Thyroid gland (tissue), 4 donors: ENCODE data around the gene PLEKHN1. TPM values are rescaled to one million over a fixed set of nuclear protein-coding genes. Genes with fewer than 3 reads are reported as not detected.

Experiments used
- DNase-seq, 2 donors: peaks; one replicate each; pipeline ENCODE4 v3.0.0-alpha.2; 2019
- H3K27ac ChIP-seq, 3 donors: fragments of 200-600 bp; sonication (generic); 1 replicate in 2 of 3; 2 replicates in 1 of 3; pipeline ENCODE4 v1.5.1; 2016 to 2019; ENCODE audit warnings: mild to moderate bottlenecking in 1 of 3, moderate library complexity in 1 of 3
- H3K27me3 ChIP-seq: fragments of 200-600 bp; sonication (generic); one replicate; pipeline ENCODE4 v1.5.1; 2019
- H3K36me3 ChIP-seq, 2 donors: fragments of 200-600 bp; sonication (generic); one replicate each; pipeline ENCODE4 v1.5.1; 2016 to 2019
- H3K4me1 ChIP-seq, 2 donors: fragments of 200-600 bp; sonication (generic); one replicate each; pipeline ENCODE4 v1.5.1; 2017 to 2019
- H3K4me3 ChIP-seq, 3 donors: fragments of 200-600 bp; sonication (generic); replicated peaks in 1 of 3; 1 replicate in 2 of 3; 2 replicates in 1 of 3; pipeline ENCODE4 v1.5.1; 2016; ENCODE audit warnings: mild to moderate bottlenecking in 1 of 3
- H3K9me3 ChIP-seq: fragments of 200-600 bp; sonication (generic); one replicate; pipeline ENCODE4 v1.5.1; 2017
- POLR2A ChIP-seq, 2 donors: fragments of 450-650 bp; IDR thresholded peaks; one replicate each; pipeline ENCODE4 v1.6.1; 2017; ENCODE audit warnings: antibody characterized with exemption in 2 of 2, mild to moderate bottlenecking in 2 of 2, moderate library complexity in 1 of 2
- WGBS, 2 donors: methylation state at CpG; one replicate each; pipeline ENCODE4 v1.1.5; 2017; 5-methylcytosine and 5-hydroxymethylcytosine counted together
- intact Hi-C: fragments of 100-400 bp; cut with DNase I; formaldehyde crosslinking; loops from one replicate; pipeline ENCODE4 v1.15.1; 2023
- total RNA-seq, 4 donors: library from RNA; depleted of rRNA; stranded (reverse); fragments of >200 nt; gene quantifications; one replicate each; pipeline ENCODE4 v1.2.3, GENCODE V29; 2016
- TF ChIP-seq, protein P1 (sequence below), 6 experiments: fragments of 200-600 bp in 3 of 6; fragments of 450-650 bp in 3 of 6; sonication (generic) in 3 of 6; IDR thresholded peaks; one replicate each; pipeline ENCODE4 v1.5.1; 2016 to 2019; ENCODE audit warnings: antibody characterized with exemption in 6 of 6, mild to moderate bottlenecking in 2 of 6, inconsistent platforms in 1 of 6, moderate library complexity in 1 of 6

PLEKHN1 gene
- total RNA-seq, 4 donors from 2014 or later: 0.25 to 0.27 TPM; not detected in 2

DNA sequence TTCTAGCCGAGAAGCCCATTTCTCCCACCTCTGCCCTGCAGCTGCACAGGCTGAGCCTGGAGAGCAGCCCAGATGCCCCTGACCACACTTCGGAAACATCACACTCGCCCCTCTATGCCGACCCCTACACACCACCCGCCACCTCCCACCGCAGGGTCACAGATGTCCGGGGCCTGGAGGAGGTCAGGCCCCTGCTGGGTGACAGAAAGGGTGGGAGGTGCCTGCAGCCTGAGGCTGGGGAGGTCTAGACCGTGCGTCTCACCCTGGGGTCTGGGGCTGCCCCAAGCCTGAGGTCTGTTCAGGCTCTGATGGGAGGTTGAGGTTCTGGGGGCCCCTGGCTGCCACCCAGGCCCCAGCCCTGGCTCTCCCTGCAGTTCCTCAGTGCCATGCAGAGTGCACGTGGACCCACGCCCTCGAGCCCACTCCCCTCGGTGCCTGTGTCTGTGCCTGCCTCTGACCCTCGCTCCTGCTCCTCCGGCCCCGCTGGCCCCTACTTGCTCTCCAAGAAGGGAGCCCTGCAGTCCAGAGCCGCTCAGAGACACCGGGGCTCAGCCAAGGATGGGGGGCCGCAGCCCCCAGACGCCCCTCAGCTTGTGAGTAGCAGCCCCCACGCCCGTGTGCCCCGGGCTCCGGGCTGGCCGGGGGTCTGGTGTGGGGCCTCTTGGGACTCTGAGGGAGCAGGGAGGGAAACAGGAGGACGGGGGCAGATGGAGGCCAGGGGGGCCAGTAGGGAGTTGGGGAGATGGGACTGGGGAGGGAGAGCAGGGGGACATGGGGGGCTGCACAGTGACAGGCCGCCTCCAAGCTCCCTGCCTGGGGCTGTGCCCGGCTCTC is 7.4 kb downstream of the PLEKHN1 start:
- H3K9me3 ChIP-seq: no peaks in the 10 kb centered on the region
- no peak for DNase-seq
- 86 to 89% methylated on average over 10 to 15 of the region's 28 CpGs for WGBS, 2 donors
- peaks cover 6% of the 10 kb centered on the region for H3K27me3 ChIP-seq
- H3K4me3 ChIP-seq: no peak overlapping the region
- TF ChIP-seq, protein P1, sequence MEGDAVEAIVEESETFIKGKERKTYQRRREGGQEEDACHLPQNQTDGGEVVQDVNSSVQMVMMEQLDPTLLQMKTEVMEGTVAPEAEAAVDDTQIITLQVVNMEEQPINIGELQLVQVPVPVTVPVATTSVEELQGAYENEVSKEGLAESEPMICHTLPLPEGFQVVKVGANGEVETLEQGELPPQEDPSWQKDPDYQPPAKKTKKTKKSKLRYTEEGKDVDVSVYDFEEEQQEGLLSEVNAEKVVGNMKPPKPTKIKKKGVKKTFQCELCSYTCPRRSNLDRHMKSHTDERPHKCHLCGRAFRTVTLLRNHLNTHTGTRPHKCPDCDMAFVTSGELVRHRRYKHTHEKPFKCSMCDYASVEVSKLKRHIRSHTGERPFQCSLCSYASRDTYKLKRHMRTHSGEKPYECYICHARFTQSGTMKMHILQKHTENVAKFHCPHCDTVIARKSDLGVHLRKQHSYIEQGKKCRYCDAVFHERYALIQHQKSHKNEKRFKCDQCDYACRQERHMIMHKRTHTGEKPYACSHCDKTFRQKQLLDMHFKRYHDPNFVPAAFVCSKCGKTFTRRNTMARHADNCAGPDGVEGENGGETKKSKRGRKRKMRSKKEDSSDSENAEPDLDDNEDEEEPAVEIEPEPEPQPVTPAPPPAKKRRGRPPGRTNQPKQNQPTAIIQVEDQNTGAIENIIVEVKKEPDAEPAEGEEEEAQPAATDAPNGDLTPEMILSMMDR (IDR thresholded peaks at IDR 0.05): no peak
- no peaks in the 10 kb centered on the region for H3K36me3 ChIP-seq
- no peak overlapping the region for H3K27ac ChIP-seq
- peaks cover 5 to 20% of the 10 kb centered on the region in 2 donors for H3K4me1 ChIP-seq
- intact Hi-C loops: loop anchor here (5.0 to 10.0 kb wide), 2 partner anchors 71 to 321 kb away; no protein-coding TSS in a partner anchor

DNA sequence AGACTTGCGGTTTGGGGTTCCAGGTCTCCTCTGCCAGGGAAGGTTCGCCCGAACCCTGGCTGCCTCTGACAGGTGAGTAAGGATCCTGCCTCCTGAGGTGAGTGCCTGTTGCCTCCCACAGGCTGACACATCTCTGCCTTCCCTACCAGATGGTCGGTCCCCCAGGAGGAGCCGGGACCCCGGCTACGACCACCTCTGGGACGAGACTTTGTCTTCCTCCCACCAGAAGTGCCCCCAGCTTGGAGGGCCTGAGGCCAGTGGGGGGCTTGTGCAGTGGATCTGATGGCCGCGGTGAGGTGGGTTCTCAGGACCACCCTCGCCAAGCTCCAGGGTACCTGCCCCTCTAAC is 8.0 kb downstream of the PLEKHN1 start:
- no peak for TF ChIP-seq POLR2A (IDR thresholded peaks at IDR 0.05)
- TF ChIP-seq, protein P1 (IDR thresholded peaks at IDR 0.05): no peak
- H3K9me3 ChIP-seq: no peaks in the 10 kb centered on the region
- intact Hi-C loops: loop anchor here (5.0 to 10.0 kb wide), 2 partner anchors 72 to 321 kb away; no protein-coding TSS in a partner anchor
- no peak overlapping the region for H3K27ac ChIP-seq
- peaks cover 5 to 20% of the 10 kb centered on the region in 2 donors for H3K4me1 ChIP-seq
- no peak for DNase-seq
- H3K4me3 ChIP-seq: no peak overlapping the region
- WGBS, 2 donors: 73 to 96% methylated on average over 6 to 11 of the region's 11 CpGs
- H3K27me3 ChIP-seq: peaks cover 6% of the 10 kb centered on the region
- no peaks in the 10 kb centered on the region for H3K36me3 ChIP-seq

DNA sequence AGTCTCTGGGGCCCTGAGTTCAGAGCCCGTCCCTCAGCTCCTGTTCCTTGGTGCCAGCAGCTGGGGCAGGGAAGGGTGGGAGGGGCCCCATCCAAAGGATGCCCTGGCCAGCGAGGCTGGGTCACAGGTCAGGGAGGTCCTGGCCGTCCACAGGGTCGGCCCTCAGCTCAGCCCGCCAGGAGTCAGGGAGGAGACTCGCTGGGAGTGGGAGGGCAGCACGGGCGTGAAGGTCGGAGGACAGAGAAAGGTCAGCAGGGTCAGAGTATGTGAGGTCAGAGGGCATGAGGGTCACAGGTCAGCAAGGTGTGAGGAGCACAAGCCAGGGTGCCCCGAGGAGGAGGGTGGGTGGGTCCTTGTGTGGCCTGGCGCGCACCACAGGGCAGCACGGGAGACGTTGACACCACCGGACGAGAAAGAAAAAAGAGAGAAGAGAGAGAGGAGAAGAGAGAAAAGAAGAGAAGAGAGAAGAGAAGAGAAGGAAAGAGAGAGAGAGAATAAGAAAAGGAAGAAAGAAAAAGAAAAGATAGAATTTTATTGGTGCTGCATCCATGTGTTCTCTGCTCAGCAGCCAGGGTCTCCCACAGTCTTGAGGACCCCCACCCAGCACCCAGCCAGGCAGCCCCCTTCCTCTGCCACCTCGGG is 8.5 kb downstream of the PLEKHN1 start:
- intact Hi-C loops: loop anchor here (5.0 to 10.0 kb wide), 2 partner anchors 73 to 320 kb away; no protein-coding TSS in a partner anchor
- no peaks in the 10 kb centered on the region for H3K36me3 ChIP-seq
- H3K4me3 ChIP-seq: no peak overlapping the region
- WGBS, 2 donors: 74 to 76% methylated on average over 15 of the region's 17 CpGs
- no peak overlapping the region for H3K27ac ChIP-seq
- H3K4me1 ChIP-seq: peaks cover 5 to 20% of the 10 kb centered on the region in 2 donors
- DNase-seq: no peak
- no peaks in the 10 kb centered on the region for H3K9me3 ChIP-seq
- TF ChIP-seq POLR2A (IDR thresholded peaks at IDR 0.05): no peak
- TF ChIP-seq, protein P1 (IDR thresholded peaks at IDR 0.05): no peak
- H3K27me3 ChIP-seq: peaks cover 6% of the 10 kb centered on the region

DNA sequence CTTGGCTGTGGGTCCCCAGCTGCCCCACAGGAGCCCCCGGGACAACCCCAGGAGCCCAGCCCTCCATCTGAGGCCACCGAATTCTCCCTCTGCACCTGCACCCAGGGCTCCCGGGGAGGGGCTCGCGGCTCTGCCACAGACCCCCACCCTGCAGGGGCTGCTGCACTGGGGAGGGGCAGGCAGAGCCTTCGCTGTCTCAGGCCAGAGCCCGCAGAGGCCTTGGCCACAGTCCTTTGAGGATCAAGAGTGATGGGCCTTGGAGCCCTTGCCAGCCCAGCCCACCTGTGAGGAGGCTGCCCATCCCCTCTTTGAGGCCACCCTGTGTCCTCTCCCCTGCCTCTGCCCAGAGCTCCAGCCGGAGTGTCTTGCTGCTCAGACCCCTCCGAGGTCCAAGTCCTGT is 9.1 kb downstream of the PLEKHN1 start:
- peaks cover 5 to 20% of the 10 kb centered on the region in 2 donors for H3K4me1 ChIP-seq
- TF ChIP-seq, protein P1 (IDR thresholded peaks at IDR 0.05): no peak
- no peak for TF ChIP-seq POLR2A (IDR thresholded peaks at IDR 0.05)
- intact Hi-C loops: loop anchor here (10.0 kb wide), 1 partner anchor 319 kb away; no protein-coding TSS in a partner anchor
- no peak overlapping the region for H3K4me3 ChIP-seq
- no peak for DNase-seq
- 75 to 81% methylated on average over 2 of the region's 9 CpGs for WGBS, 2 donors
- no peaks in the 10 kb centered on the region for H3K36me3 ChIP-seq
- H3K27me3 ChIP-seq: peaks cover 6% of the 10 kb centered on the region
- no peak overlapping the region for H3K27ac ChIP-seq
- no peaks in the 10 kb centered on the region for H3K9me3 ChIP-seq
